IMR-90 (cell line): Measurements from ENCODE around the gene PAFAH1B2. TPM values are rescaled to one million over a fixed set of nuclear protein-coding genes. Genes with fewer than 3 reads are reported as not detected.

Experiments used
- ATAC-seq: fragments of 200-7000 bp; cut with Tn5 transposase; 2 replicates; pipeline ENCODE4 v1.9.1; 2020; ENCODE audit warnings: low read depth, mild to moderate bottlenecking, moderate library complexity
- BruUV-seq: library from RNA; stranded (reverse); fragments of 400-500 nt; replicated peaks from 2 replicates; lab custom pipeline; 2021; lab: Mats Ljungman, UMichigan
- CTCF ChIA-PET: fragments of 300-600 bp; formaldehyde crosslinking; extraction: SDS; loops from one replicate; lab custom pipeline; 2021; ENCODE audit warnings: antibody characterized with exemption; lab: Yijun Ruan, JAX
- POLR2A ChIA-PET: fragments of 300-600 bp; sonication (Branson Sonifier 250); formaldehyde crosslinking; loops from one replicate; lab custom pipeline; 2022; ENCODE audit warnings: antibody characterized with exemption; ENCODE audit not compliant: unreplicated experiment; lab: Charles Lee
- DNase-seq: peaks from one replicate; pipeline ENCODE4 v3.0.0; 2013
- H2AFZ ChIP-seq: replicated peaks from 2 replicates; pipeline ENCODE3; 2013; ENCODE audit warnings: low read length, mild to moderate bottlenecking; ENCODE audit not compliant: poor library complexity
- H2AK5ac ChIP-seq: 2 replicates; pipeline ENCODE4 v1.6.1; 2013; ENCODE audit warnings: low read depth, low read length, inconsistent platforms
- H2AK9ac ChIP-seq: replicated peaks from 2 replicates; pipeline ENCODE3; 2013; ENCODE audit warnings: mild to moderate bottlenecking, low read depth, low read length, moderate library complexity; ENCODE audit not compliant: poor library complexity
- H2BK120ac ChIP-seq: 2 replicates; pipeline ENCODE4 v1.6.1; 2013; ENCODE audit warnings: low read depth, low read length, inconsistent platforms
- H2BK15ac ChIP-seq: 3 replicates; pipeline ENCODE4 v1.6.1; 2013; ENCODE audit warnings: low read depth, low read length, inconsistent platforms
- H2BK20ac ChIP-seq: 2 replicates; pipeline ENCODE4 v1.6.1; 2013; ENCODE audit warnings: low read depth, mild to moderate bottlenecking, inconsistent platforms, low read length, moderate library complexity
- H2BK5ac ChIP-seq: 2 replicates; pipeline ENCODE4 v1.6.1; 2013; ENCODE audit warnings: mild to moderate bottlenecking, low read depth, low read length, inconsistent platforms; ENCODE audit not compliant: poor library complexity, severe bottlenecking
- H3K14ac ChIP-seq: replicated peaks from 2 replicates; pipeline ENCODE4 v1.6.1; 2013; ENCODE audit warnings: low read depth, low read length, inconsistent platforms
- H3K18ac ChIP-seq: 2 replicates; pipeline ENCODE4 v1.6.1; 2013; ENCODE audit warnings: low read depth, low read length, control low read depth
- H3K23ac ChIP-seq: 2 replicates; pipeline ENCODE4 v1.6.1; 2013; ENCODE audit warnings: low read depth, low read length, inconsistent platforms
- H3K27ac ChIP-seq: 2 replicates; pipeline ENCODE4 v1.5.1; 2013; ENCODE audit warnings: mild to moderate bottlenecking, control low read depth, low read length; ENCODE audit not compliant: insufficient read depth
- H3K27me3 ChIP-seq: 2 replicates; pipeline ENCODE4 v1.6.1; 2013; ENCODE audit warnings: low read length; ENCODE audit not compliant: control insufficient read depth, insufficient read depth
- H3K36me3 ChIP-seq: 2 replicates; pipeline ENCODE4 v1.6.1; 2013; ENCODE audit warnings: low read length, mixed read lengths; ENCODE audit not compliant: control insufficient read depth, insufficient read depth
- H3K4ac ChIP-seq: 2 replicates; pipeline ENCODE4 v1.6.1; 2013; ENCODE audit warnings: low read depth, low read length, inconsistent platforms
- H3K4me1 ChIP-seq: 2 replicates; pipeline ENCODE4 v1.6.1; 2013; ENCODE audit warnings: low read length, mixed read lengths; ENCODE audit not compliant: control insufficient read depth, insufficient read depth
- H3K4me2 ChIP-seq: 2 replicates; pipeline ENCODE4 v1.6.1; 2013; ENCODE audit warnings: low read depth, mild to moderate bottlenecking, control low read depth, low read length, moderate library complexity
- H3K4me3 ChIP-seq: 2 replicates; pipeline ENCODE4 v1.5.1; 2013; ENCODE audit warnings: low read depth, mild to moderate bottlenecking, control low read depth, low read length, moderate library complexity; ENCODE audit not compliant: insufficient read depth
- H3K56ac ChIP-seq: 2 replicates; pipeline ENCODE4 v1.6.1; 2013; ENCODE audit warnings: low read length, inconsistent platforms; ENCODE audit not compliant: insufficient read depth; ENCODE audit errors: extremely low read depth
- H3K79me1 ChIP-seq, 2 experiments: 2 replicates each; pipeline ENCODE4 v1.6.1; 2013; ENCODE audit warnings: low read length in 2 of 2, inconsistent platforms in 1 of 2, low read depth in 1 of 2
- H3K9ac ChIP-seq: 2 replicates; pipeline ENCODE4 v1.6.1; 2013; ENCODE audit warnings: low read depth, low read length, control low read depth
- H3K9me1 ChIP-seq: 2 replicates; pipeline ENCODE4 v1.6.1; 2013; ENCODE audit warnings: low read length, inconsistent platforms; ENCODE audit not compliant: insufficient read depth
- H3K9me3 ChIP-seq: 2 replicates; pipeline ENCODE4 v1.6.1; 2013; ENCODE audit warnings: low read length; ENCODE audit not compliant: control insufficient read depth, insufficient read depth
- H4K20me1 ChIP-seq: 2 replicates; pipeline ENCODE4 v1.6.1; 2013; ENCODE audit warnings: low read length, inconsistent platforms; ENCODE audit not compliant: insufficient read depth
- H4K5ac ChIP-seq: 2 replicates; pipeline ENCODE4 v1.6.1; 2013; ENCODE audit warnings: mild to moderate bottlenecking, low read depth, low read length, control low read depth
- H4K8ac ChIP-seq, 2 experiments: 2 replicates each; pipeline ENCODE4 v1.6.1; 2013; ENCODE audit warnings: low read depth in 2 of 2, low read length in 2 of 2, control low read depth in 1 of 2, inconsistent platforms in 1 of 2
- H4K91ac ChIP-seq: 2 replicates; pipeline ENCODE4 v1.6.1; 2013; ENCODE audit warnings: low read depth, low read length, inconsistent platforms; ENCODE audit not compliant: insufficient read depth
- BHLHE40 ChIP-seq: fragments of 150-350 bp; IDR thresholded peaks from 2 replicates; pipeline ENCODE4 v1.6.1; 2016; ENCODE audit warnings: mild to moderate bottlenecking, low read depth, low read length
- CEBPB ChIP-seq: IDR thresholded peaks from 2 replicates; pipeline ENCODE4 v1.6.1; 2012; ENCODE audit warnings: low read depth, low read length, improper control_type of control experiment
- CHD1 ChIP-seq: IDR thresholded peaks from 2 replicates; pipeline ENCODE4 v1.6.1; 2012; ENCODE audit warnings: low read depth, low read length, improper control_type of control experiment
- FOS ChIP-seq: fragments of 150-350 bp; IDR thresholded peaks from 2 replicates; pipeline ENCODE4 v1.6.1; 2016; ENCODE audit warnings: low read depth, low read length
- MAFK ChIP-seq: IDR thresholded peaks from 2 replicates; pipeline ENCODE4 v1.6.1; 2012; ENCODE audit warnings: low read depth, low read length, improper control_type of control experiment
- MAZ ChIP-seq: IDR thresholded peaks from 2 replicates; pipeline ENCODE4 v1.6.1; 2012; ENCODE audit warnings: low read depth, mild to moderate bottlenecking, low read length, improper control_type of control experiment, moderate library complexity, borderline replicate concordance
- MXI1 ChIP-seq: IDR thresholded peaks from 2 replicates; pipeline ENCODE4 v1.6.1; 2012; ENCODE audit warnings: low read depth, mild to moderate bottlenecking, low read length, moderate library complexity, borderline replicate concordance
- NFE2L2 ChIP-seq: fragments of 150-350 bp; IDR thresholded peaks from 2 replicates; pipeline ENCODE4 v1.6.1; 2016; ENCODE audit warnings: low read depth, mild to moderate bottlenecking, low read length
- POLR2A ChIP-seq: IDR thresholded peaks from 2 replicates; pipeline ENCODE4 v1.6.1; 2012; ENCODE audit warnings: mild to moderate bottlenecking, low read depth, low read length
- RAD21 ChIP-seq: IDR thresholded peaks from 2 replicates; pipeline ENCODE4 v1.6.1; 2012; ENCODE audit warnings: low read length, improper control_type of control experiment
- RCOR1 ChIP-seq: IDR thresholded peaks from 2 replicates; pipeline ENCODE4 v1.6.1; 2012; ENCODE audit warnings: mild to moderate bottlenecking, low read length, improper control_type of control experiment; ENCODE audit not compliant: insufficient replicate concordance
- RFX5 ChIP-seq: IDR thresholded peaks from 2 replicates; pipeline ENCODE4 v1.8.0; 2012; ENCODE audit warnings: low read depth, mild to moderate bottlenecking, low read length, moderate library complexity
- SMC3 ChIP-seq: fragments of 150-350 bp; IDR thresholded peaks from 2 replicates; pipeline ENCODE4 v1.6.1; 2016; ENCODE audit warnings: low read depth, mild to moderate bottlenecking, antibody characterized with exemption, low read length, moderate library complexity
- WGBS, 2 experiments: methylation state at CpG; one replicate each; pipeline versions ENCODE4 v1.1.5 to v1.1.7; 2013; ENCODE audit warnings: missing lambda C conversion rate in 2 of 2; ENCODE audit not compliant: insufficient read length in 1 of 2; ENCODE audit errors: extremely low coverage in 2 of 2; 5-methylcytosine and 5-hydroxymethylcytosine counted together
- dilution Hi-C: fragments of 300-500 bp; cut with HindIII; formaldehyde crosslinking; loops from one replicate; pipeline ENCODE4 v1.14.3; 2018; ENCODE audit warnings: low sequenced_read_pairs; ENCODE audit not compliant: unreplicated experiment
- in situ Hi-C: fragments of 300-500 bp; cut with MboI; formaldehyde crosslinking; loops from 3 replicates; pipeline ENCODE4 v1.14.3; 2019; ENCODE audit warnings: low sequenced_read_pairs, inconsistent platforms, mixed read lengths
- intact Hi-C: fragments of 100-400 bp; cut with micrococcal nuclease; formaldehyde crosslinking; loops from 2 replicates; pipeline ENCODE4 v1.10.0; 2022
- polyA plus RNA-seq, 3 experiments: library from polyadenylated mRNA; depleted of rRNA; stranded (reverse); fragments of >200 nt; gene quantifications; 2 replicates each; pipeline ENCODE4 v1.2.3, GENCODE V29; 2012; ENCODE audit warnings: low replicate concordance in 1 of 3
- total RNA-seq: library from RNA; depleted of rRNA; stranded (reverse); fragments of >200 nt; gene quantifications from 2 replicates; pipeline ENCODE4 v1.2.3, GENCODE V29; 2012
- TF ChIP-seq, protein P1 (sequence below): fragments of 150-350 bp; IDR thresholded peaks from 2 replicates; pipeline ENCODE4 v1.6.1; 2016; ENCODE audit warnings: low read depth, mild to moderate bottlenecking, low read length, moderate library complexity, borderline replicate concordance
- TF ChIP-seq, protein P2 (sequence below): fragments of 150-350 bp; IDR thresholded peaks from 2 replicates; pipeline ENCODE4 v1.6.1; 2017; ENCODE audit warnings: mild to moderate bottlenecking, antibody characterized with exemption, low read length, low read depth

The PAFAH1B2 gene
- total and polyA plus RNA-seq, 2 of the 4 experiments (the other 2 are of a cell fraction), result 29.8 to 280 TPM

DNA sequence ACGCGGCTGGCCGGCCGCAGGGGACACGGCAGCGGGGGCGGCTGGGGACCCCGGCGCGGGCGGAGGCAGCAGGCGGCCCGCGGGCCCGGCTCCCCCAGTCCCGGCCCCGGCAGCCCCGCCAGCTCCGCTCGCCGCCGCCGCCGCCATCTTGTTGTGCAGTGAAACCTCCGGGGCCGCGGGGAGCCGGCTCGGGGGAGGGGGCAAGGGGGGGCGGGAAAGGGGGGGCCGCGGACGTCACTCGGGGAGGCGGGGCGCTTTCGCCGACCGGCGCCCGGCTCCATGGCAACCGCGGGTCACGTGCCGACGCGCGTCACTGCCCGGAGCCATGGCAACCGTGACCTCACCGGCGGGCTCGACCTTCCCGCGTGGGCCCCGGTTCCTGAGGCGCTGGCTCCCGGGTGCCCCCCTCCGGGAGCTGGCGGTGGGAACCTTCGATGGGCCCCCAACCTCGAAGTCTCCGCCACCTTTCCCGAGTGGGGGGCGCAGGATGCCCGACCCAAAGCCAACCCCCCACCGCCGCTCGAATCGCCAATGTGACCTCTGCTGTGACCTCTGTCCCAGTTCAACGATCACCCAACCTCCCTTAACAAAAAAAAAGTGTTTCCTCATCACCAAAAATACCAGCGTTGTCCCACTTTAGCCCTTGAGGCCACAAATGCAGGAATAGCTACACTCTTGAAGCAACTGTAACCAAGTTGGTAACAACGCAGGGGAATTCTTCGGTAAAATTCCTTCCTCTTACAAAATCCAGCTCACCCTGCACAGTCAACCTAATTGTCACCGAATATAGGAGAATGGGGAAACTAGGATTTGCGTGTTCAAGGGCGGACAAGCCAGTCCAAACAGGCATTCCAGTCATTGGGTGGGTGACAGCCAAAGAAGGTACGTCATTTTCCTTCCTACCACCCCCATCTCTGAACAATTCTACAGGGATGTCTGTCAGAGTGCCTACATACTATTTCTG is 45.5 kb upstream of the PAFAH1B2 start, which contains the start of gene SIK3:
SIK3 (minus strand) TSS at position 160 of the 964 bp plus-strand sequence; CDS start at position 147, 13 bp downstream.
- POLR2A ChIA-PET, result interaction anchor here (0.5 kb wide), 1 partner anchor 72 kb away, joined by 5 read pairs; no protein-coding TSS in a partner anchor
- H3K4me2 ChIP-seq, result peak within 1 kb of the TSS; percentile 92
- CTCF ChIA-PET, result interaction anchor here (0.5 to 3.0 kb wide), 5 partner anchors 19 to 307 kb away, joined by 5 to 22 read pairs (median 7); partner anchors contain the start of gene APOA5
- H4K5ac ChIP-seq, result peak within 1 kb of the TSS; percentile 30
- H2BK5ac ChIP-seq, result peak within 1 kb of the TSS; percentile 89
- WGBS, 2 experiments, result 2% methylated on average over 17 of the region's 78 CpGs; no CpG with 5 or more reads in 1 of the 2 experiments
- H3K4me1 ChIP-seq, result peaks cover 16% of the 10 kb centered on the region
- peak within 1 kb of the TSS; percentile 71; the same call in 1 of the 3 replicates for H2BK15ac ChIP-seq
- peak within 1 kb of the TSS; percentile 46 to 80 for H4K8ac ChIP-seq
- peak within 1 kb of the TSS; percentile 59; the same call in 1 of the 2 replicates for H2BK20ac ChIP-seq
- H3K56ac ChIP-seq, result peak within 1 kb of the TSS; percentile 40; the same call in 1 of the 2 replicates
- no TSS peak for BruUV-seq
- peaks cover 17 to 36% of the 10 kb centered on the region in 2 experiments for H3K79me1 ChIP-seq
- no peaks in the 10 kb centered on the region for H3K36me3 ChIP-seq
- peak within 1 kb of the TSS; percentile 98 for H3K4me3 ChIP-seq
- peak within 1 kb of the TSS; percentile 83 for H3K4ac ChIP-seq
- ATAC-seq (peak; percentile 83), DNase-seq (peak; percentile 89)
- H3K9ac ChIP-seq, result peak within 1 kb of the TSS; percentile 74
- peaks cover 17% of the 10 kb centered on the region for H3K9me1 ChIP-seq
- H2BK120ac ChIP-seq, result peak within 1 kb of the TSS; percentile 82
- H2AFZ ChIP-seq, result peak within 1 kb of the TSS; percentile 97
- peak within 1 kb of the TSS; percentile 82 for H2AK9ac ChIP-seq
- in situ Hi-C loops, result no loop called here
- intact Hi-C loops, result loop anchor here (1.0 to 5.0 kb wide), 4 partner anchors 71 to 308 kb away; partner anchors contain the start of gene APOA5
- H3K27me3 ChIP-seq, result no peaks in the 10 kb centered on the region
- peak within 1 kb of the TSS; percentile 46; the same call in 1 of the 2 replicates for H2AK5ac ChIP-seq
- peaks cover 37% of the 10 kb centered on the region for H4K20me1 ChIP-seq
- H3K14ac ChIP-seq, result peak within 1 kb of the TSS; percentile 80
- H3K9me3 ChIP-seq, result no peaks in the 10 kb centered on the region
- peak within 1 kb of the TSS; percentile 82 for H3K23ac ChIP-seq
- dilution Hi-C loops, result no loop called here
- peak within 1 kb of the TSS; percentile 72 for H3K18ac ChIP-seq
- peak within 1 kb of the TSS; percentile 64; the same call in 1 of the 2 replicates for H4K91ac ChIP-seq
- peak within 1 kb of the TSS; percentile 96 for H3K27ac ChIP-seq
- TF ChIP-seq RFX5 (peak; percentile 53; the same call in 1 of the 2 replicates), BHLHE40 (peak; percentile 95), POLR2A (peak; percentile 43; the same call in 1 of the 2 replicates), CEBPB (peak; percentile 43; the same call in 1 of the 2 replicates), RAD21 (peak; percentile 83), FOS (peak; percentile 37; the same call in 1 of the 2 replicates), SMC3 (peak; percentile 82), NFE2L2 (no peak), CHD1 (no peak), MAFK (no peak), MXI1 (peak; percentile 87), MAZ (peak; percentile 94), RCOR1 (no peak)
- TF ChIP-seq, protein P1, sequence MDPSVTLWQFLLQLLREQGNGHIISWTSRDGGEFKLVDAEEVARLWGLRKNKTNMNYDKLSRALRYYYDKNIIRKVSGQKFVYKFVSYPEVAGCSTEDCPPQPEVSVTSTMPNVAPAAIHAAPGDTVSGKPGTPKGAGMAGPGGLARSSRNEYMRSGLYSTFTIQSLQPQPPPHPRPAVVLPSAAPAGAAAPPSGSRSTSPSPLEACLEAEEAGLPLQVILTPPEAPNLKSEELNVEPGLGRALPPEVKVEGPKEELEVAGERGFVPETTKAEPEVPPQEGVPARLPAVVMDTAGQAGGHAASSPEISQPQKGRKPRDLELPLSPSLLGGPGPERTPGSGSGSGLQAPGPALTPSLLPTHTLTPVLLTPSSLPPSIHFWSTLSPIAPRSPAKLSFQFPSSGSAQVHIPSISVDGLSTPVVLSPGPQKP, result no peak
- TF ChIP-seq, protein P2, sequence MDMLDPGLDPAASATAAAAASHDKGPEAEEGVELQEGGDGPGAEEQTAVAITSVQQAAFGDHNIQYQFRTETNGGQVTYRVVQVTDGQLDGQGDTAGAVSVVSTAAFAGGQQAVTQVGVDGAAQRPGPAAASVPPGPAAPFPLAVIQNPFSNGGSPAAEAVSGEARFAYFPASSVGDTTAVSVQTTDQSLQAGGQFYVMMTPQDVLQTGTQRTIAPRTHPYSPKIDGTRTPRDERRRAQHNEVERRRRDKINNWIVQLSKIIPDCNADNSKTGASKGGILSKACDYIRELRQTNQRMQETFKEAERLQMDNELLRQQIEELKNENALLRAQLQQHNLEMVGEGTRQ, result peak; percentile 98
